ENCODE measurements around the gene BORCS8. TPM values are rescaled to one million over a fixed set of nuclear protein-coding genes. Genes with fewer than 3 reads are reported as not detected.

Gene BORCS8
- total and polyA plus RNA-seq, 2 of the 13 experiments (the other 11 are each of a cell fraction or from before 2014, with no cell fraction given) = 9.6 to 13.3 TPM

GRCh38 chr19:19203012-19203856 lies 11.3 kb upstream of the BORCS8 start, which contains the start of gene NR2C2AP (continued):
- TF ChIP-seq TRIM24 (CRISPR knock-in tag; IDR thresholded peaks at IDR 0.05) (no peak), ERF (CRISPR knock-in tag; IDR thresholded peaks at IDR 0.05) (no peak), NFE2L1 (CRISPR knock-in tag; IDR thresholded peaks at IDR 0.05; ENCODE audit: borderline replicate concordance) (no peak), TFAP4 (IDR thresholded peaks at IDR 0.05; ENCODE audit: borderline replicate concordance, low read depth) (no peak), ZNF75D (CRISPR knock-in tag; IDR thresholded peaks at IDR 0.05; ENCODE audit: borderline replicate concordance) (no peak), PCBP1 (IDR thresholded peaks at IDR 0.05; ENCODE audit: borderline replicate concordance, low read depth, low read length) (0 out of 2 replicates have a peak, but pooled peaks have one; percentile 62), ZNF788 (CRISPR knock-in tag; IDR thresholded peaks at IDR 0.05; ENCODE audit: borderline replicate concordance) (no peak), KLF11 (CRISPR knock-in tag; IDR thresholded peaks at IDR 0.05) (no peak), POGZ (CRISPR knock-in tag; IDR thresholded peaks at IDR 0.05) (no peak), ZNF407 (CRISPR knock-in tag; IDR thresholded peaks at IDR 0.05; ENCODE audit: not compliant biosample characterization) (no peak), ZC3H13 (CRISPR knock-in tag; IDR thresholded peaks at IDR 0.05) (no peak), ZNF597 (CRISPR knock-in tag; IDR thresholded peaks at IDR 0.05) (no peak), ZSCAN29 (CRISPR knock-in tag; conservative IDR thresholded peaks at IDR 0.05) (no peak), SRSF1 (optimal IDR thresholded peaks at IDR 0.05; ENCODE audit: low read depth, low read length) (no peak), ZNF652 (CRISPR knock-in tag; IDR thresholded peaks at IDR 0.05; ENCODE audit: borderline replicate concordance, low read depth) (no peak)
- TF ChIP-seq, protein P1, sequence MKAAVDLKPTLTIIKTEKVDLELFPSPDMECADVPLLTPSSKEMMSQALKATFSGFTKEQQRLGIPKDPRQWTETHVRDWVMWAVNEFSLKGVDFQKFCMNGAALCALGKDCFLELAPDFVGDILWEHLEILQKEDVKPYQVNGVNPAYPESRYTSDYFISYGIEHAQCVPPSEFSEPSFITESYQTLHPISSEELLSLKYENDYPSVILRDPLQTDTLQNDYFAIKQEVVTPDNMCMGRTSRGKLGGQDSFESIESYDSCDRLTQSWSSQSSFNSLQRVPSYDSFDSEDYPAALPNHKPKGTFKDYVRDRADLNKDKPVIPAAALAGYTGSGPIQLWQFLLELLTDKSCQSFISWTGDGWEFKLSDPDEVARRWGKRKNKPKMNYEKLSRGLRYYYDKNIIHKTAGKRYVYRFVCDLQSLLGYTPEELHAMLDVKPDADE (CRISPR knock-in tag; IDR thresholded peaks at IDR 0.05) = no peak
